Measurements from ENCODE around the gene VDR.

DNA sequence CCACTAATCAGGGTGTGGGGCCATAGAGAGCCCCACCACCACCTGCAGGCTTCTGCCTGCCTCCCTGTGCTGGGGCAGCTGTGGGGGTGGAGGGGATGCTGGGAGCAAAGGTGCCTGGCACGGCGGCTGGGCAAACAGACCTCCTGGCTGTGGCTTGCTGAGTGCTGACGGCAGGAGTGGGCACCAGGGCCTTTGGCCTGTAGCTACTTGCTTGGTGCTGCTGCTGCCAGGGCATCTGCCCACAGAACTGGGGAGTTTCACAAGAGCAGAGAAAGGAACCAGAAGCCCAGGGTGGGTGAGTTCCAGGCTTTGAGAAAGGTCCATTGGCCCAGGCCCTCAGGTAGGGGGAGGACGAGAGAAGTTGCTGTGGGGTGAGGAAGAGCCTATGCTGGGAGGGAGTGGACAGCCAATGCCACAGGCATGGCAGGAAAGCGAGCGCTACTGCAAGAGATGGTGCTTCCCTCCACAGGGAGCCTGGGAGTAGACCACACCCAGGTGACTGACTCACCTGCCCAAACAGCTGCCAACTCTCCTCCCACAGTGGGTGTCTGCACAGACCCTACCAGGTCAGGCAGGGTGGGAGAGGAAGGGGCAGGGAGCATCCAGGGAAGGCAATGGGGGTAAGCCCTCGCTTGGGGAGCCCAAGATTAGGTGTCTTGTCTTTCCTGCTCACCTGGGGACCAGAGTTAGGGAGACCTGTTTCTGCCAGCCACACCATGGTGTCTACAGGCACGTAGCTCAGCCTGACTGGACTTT lies 46.1 kb downstream of the VDR start:
- TF ChIP-seq EZH2 (IDR thresholded peaks at IDR 0.05) (no peak), EGR1 (IDR thresholded peaks at IDR 0.05; ENCODE audit: low read depth) (no peak), POLR2A (IDR thresholded peaks at IDR 0.05; ENCODE audit: borderline replicate concordance, extremely low read depth, insufficient read depth, insufficient read length) (no peak), RAD21 (IDR thresholded peaks at IDR 0.05; ENCODE audit: low read depth) (no peak), CEBPB (IDR thresholded peaks at IDR 0.05; ENCODE audit: low read depth) (no peak), TCF7L2 (IDR thresholded peaks at IDR 0.05; ENCODE audit: borderline replicate concordance, extremely low read depth, insufficient read depth, insufficient read length) (no peak), EZH2phosphoT487 (IDR thresholded peaks at IDR 0.05; ENCODE audit: borderline replicate concordance) (no peak), SRF (IDR thresholded peaks at IDR 0.05; ENCODE audit: low read depth) (no peak), YY1 (IDR thresholded peaks at IDR 0.05; ENCODE audit: extremely low read depth, insufficient replicate concordance, low read depth, low read length) (no peak)
- TF ChIP-seq, protein P1, sequence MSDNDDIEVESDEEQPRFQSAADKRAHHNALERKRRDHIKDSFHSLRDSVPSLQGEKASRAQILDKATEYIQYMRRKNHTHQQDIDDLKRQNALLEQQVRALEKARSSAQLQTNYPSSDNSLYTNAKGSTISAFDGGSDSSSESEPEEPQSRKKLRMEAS (IDR thresholded peaks at IDR 0.05): no peak
- TF ChIP-seq, protein P2, sequence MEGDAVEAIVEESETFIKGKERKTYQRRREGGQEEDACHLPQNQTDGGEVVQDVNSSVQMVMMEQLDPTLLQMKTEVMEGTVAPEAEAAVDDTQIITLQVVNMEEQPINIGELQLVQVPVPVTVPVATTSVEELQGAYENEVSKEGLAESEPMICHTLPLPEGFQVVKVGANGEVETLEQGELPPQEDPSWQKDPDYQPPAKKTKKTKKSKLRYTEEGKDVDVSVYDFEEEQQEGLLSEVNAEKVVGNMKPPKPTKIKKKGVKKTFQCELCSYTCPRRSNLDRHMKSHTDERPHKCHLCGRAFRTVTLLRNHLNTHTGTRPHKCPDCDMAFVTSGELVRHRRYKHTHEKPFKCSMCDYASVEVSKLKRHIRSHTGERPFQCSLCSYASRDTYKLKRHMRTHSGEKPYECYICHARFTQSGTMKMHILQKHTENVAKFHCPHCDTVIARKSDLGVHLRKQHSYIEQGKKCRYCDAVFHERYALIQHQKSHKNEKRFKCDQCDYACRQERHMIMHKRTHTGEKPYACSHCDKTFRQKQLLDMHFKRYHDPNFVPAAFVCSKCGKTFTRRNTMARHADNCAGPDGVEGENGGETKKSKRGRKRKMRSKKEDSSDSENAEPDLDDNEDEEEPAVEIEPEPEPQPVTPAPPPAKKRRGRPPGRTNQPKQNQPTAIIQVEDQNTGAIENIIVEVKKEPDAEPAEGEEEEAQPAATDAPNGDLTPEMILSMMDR (IDR thresholded peaks at IDR 0.05 in 2 of 3, conservative IDR thresholded peaks at IDR 0.05 in 1 of 3; ENCODE audit: borderline replicate concordance in 1 of 3, insufficient read depth in 1 of 3, low read depth in 2 of 3, low read length in 2 of 3): no peak
- TF ChIP-seq, protein P3, sequence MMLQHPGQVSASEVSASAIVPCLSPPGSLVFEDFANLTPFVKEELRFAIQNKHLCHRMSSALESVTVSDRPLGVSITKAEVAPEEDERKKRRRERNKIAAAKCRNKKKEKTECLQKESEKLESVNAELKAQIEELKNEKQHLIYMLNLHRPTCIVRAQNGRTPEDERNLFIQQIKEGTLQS (IDR thresholded peaks at IDR 0.05): no peak
- TF ChIP-seq, protein P4, sequence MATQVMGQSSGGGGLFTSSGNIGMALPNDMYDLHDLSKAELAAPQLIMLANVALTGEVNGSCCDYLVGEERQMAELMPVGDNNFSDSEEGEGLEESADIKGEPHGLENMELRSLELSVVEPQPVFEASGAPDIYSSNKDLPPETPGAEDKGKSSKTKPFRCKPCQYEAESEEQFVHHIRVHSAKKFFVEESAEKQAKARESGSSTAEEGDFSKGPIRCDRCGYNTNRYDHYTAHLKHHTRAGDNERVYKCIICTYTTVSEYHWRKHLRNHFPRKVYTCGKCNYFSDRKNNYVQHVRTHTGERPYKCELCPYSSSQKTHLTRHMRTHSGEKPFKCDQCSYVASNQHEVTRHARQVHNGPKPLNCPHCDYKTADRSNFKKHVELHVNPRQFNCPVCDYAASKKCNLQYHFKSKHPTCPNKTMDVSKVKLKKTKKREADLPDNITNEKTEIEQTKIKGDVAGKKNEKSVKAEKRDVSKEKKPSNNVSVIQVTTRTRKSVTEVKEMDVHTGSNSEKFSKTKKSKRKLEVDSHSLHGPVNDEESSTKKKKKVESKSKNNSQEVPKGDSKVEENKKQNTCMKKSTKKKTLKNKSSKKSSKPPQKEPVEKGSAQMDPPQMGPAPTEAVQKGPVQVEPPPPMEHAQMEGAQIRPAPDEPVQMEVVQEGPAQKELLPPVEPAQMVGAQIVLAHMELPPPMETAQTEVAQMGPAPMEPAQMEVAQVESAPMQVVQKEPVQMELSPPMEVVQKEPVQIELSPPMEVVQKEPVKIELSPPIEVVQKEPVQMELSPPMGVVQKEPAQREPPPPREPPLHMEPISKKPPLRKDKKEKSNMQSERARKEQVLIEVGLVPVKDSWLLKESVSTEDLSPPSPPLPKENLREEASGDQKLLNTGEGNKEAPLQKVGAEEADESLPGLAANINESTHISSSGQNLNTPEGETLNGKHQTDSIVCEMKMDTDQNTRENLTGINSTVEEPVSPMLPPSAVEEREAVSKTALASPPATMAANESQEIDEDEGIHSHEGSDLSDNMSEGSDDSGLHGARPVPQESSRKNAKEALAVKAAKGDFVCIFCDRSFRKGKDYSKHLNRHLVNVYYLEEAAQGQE (IDR thresholded peaks at IDR 0.05; ENCODE audit: low read depth): no peak

All from HCT116 (cell line).